ENCODE results near the gene JAG1. TPM values are rescaled to one million over a fixed set of nuclear protein-coding genes. Genes with fewer than 3 reads are reported as not detected.

Gene JAG1
- total and polyA plus RNA-seq, 9 of the 15 experiments (the other 6 are each of a cell fraction or from before 2014, with no cell fraction given), result 0.04 to 0.40 (median 0.07) TPM

- Histone ChIP-seq H3K27ac (ENCODE audit: extremely low read depth, low read depth, low read length) (no peak overlapping the region), H3K36me3 (ENCODE audit: control insufficient read depth, insufficient read depth, low read length) (no peaks in the 10 kb centered on the region), H3K4me1 (replicated peaks in 1 of 2; ENCODE audit: control insufficient read depth in 2 of 2, insufficient read depth in 2 of 2, low read length in 2 of 2) (no peaks in the 10 kb centered on the region), H2AFZ (ENCODE audit: low read depth, low read length) (no peak overlapping the region), H3K4me2 (ENCODE audit: insufficient read depth, low read length) (no peak overlapping the region), H3K9me1 (ENCODE audit: control insufficient read depth, insufficient read depth, low read length) (no peaks in the 10 kb centered on the region), H3K9ac (ENCODE audit: insufficient read depth in 1 of 2, low read depth in 2 of 2, low read length in 2 of 2) (no peak overlapping the region), H3K79me2 (ENCODE audit: control insufficient read depth, insufficient read depth, low read length) (no peaks in the 10 kb centered on the region), H4K20me1 (replicated peaks; ENCODE audit: control insufficient read depth, insufficient read depth, low read length) (no peaks in the 10 kb centered on the region), H3K27me3 (ENCODE audit: control insufficient read depth in 2 of 2, insufficient read depth in 2 of 2, low read length in 2 of 2) (no peaks in the 10 kb centered on the region), H3K4me3 (no peak overlapping the region), H3K9me3 (replicated peaks; ENCODE audit: control insufficient read depth, insufficient read depth, low read depth, low read length) (no peaks in the 10 kb centered on the region)
- intact Hi-C loops (cut with micrococcal nuclease), result no loop called here
- in situ Hi-C loops (cut with MboI), result no loop called here
- ChIA-PET POLR2A (no interaction called here), CTCF (ENCODE audit: low intra/inter-chr PET ratio) (no interaction called here)
- no peak for FAIRE-seq
- BruUV-seq (replicated peaks), result no TSS peak
- ATAC-seq, result no peak
- DNase-seq (ENCODE audit: extremely low read depth in 1 of 4, low spot score in 3 of 4), result no peak
- TF ChIP-seq ZC3H11A (IDR thresholded peaks at IDR 0.05; ENCODE audit: low read depth, low read length), result no peak
Observed at GRCh38 chr20:10714236-10714975, 40.6 kb upstream of the JAG1 start.

DNA sequence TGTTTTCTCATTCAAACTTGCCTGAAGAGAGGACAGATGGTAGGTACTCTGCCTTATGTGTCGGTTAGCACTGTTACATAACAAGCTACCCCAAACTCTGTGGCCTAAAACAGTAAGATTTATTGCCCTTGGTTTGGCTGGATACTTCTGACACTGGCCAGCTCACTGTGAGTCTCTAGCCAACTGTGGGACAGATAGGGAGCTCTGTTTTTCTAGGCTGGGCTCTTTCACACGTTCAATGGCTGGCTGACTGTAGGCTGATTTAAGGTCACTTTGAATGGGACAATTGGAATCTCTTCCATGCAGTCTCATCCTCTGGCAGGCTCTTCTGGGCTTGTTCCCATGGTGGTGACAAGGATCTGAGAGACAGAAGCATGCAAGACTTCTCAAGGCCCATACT is 39.4 kb upstream of the JAG1 start:
- no peak for ATAC-seq
- DNase-seq (ENCODE audit: extremely low read depth in 1 of 4, low spot score in 3 of 4), result no peak
- no peaks in the 10 kb centered on the region for H3K36me3 ChIP-seq (ENCODE audit: control insufficient read depth, insufficient read depth, low read length)
- H4K20me1 ChIP-seq (replicated peaks; ENCODE audit: control insufficient read depth, insufficient read depth, low read length), result no peaks in the 10 kb centered on the region
- H3K27me3 ChIP-seq (ENCODE audit: control insufficient read depth in 2 of 2, insufficient read depth in 2 of 2, low read length in 2 of 2), result no peaks in the 10 kb centered on the region
- TF ChIP-seq, protein P1, sequence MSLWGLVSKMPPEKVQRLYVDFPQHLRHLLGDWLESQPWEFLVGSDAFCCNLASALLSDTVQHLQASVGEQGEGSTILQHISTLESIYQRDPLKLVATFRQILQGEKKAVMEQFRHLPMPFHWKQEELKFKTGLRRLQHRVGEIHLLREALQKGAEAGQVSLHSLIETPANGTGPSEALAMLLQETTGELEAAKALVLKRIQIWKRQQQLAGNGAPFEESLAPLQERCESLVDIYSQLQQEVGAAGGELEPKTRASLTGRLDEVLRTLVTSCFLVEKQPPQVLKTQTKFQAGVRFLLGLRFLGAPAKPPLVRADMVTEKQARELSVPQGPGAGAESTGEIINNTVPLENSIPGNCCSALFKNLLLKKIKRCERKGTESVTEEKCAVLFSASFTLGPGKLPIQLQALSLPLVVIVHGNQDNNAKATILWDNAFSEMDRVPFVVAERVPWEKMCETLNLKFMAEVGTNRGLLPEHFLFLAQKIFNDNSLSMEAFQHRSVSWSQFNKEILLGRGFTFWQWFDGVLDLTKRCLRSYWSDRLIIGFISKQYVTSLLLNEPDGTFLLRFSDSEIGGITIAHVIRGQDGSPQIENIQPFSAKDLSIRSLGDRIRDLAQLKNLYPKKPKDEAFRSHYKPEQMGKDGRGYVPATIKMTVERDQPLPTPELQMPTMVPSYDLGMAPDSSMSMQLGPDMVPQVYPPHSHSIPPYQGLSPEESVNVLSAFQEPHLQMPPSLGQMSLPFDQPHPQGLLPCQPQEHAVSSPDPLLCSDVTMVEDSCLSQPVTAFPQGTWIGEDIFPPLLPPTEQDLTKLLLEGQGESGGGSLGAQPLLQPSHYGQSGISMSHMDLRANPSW (CRISPR knock-in tag; IDR thresholded peaks at IDR 0.05), result no peak
- no peak for TF ChIP-seq SMARCB1 (IDR thresholded peaks at IDR 0.05; ENCODE audit: insufficient read length, low read depth)
- no peak for TF ChIP-seq ZNF644 (tag; IDR thresholded peaks at IDR 0.05; ENCODE audit: low read depth)
- no peak for TF ChIP-seq SAFB (IDR thresholded peaks at IDR 0.05; ENCODE audit: borderline replicate concordance, low read depth, low read length)
- TF ChIP-seq SIX5 (IDR thresholded peaks at IDR 0.05; ENCODE audit: borderline replicate concordance in 1 of 2, insufficient read depth in 1 of 2, low read depth in 1 of 2, low read length in 2 of 2), result no peak
- TF ChIP-seq ATF1 (CRISPR knock-in tag; IDR thresholded peaks at IDR 0.05), result no peak
- TF ChIP-seq ATF1 (tag; IDR thresholded peaks at IDR 0.05), result no peak
- no peak for TF ChIP-seq HEY1 (CRISPR knock-in tag; IDR thresholded peaks at IDR 0.05; ENCODE audit: borderline replicate concordance)
- TF ChIP-seq HNRNPH1 (optimal IDR thresholded peaks at IDR 0.05; ENCODE audit: low read depth, low read length), result no peak
- H3K4me3 ChIP-seq, result no peak overlapping the region
- H3K27ac ChIP-seq (ENCODE audit: extremely low read depth, low read depth, low read length), result no peak overlapping the region
- H3K4me2 ChIP-seq (ENCODE audit: insufficient read depth, low read length), result no peak overlapping the region
- no peaks in the 10 kb centered on the region for H3K9me3 ChIP-seq (replicated peaks; ENCODE audit: control insufficient read depth, insufficient read depth, low read depth, low read length)
- FAIRE-seq, result no peak
- no peaks in the 10 kb centered on the region for H3K4me1 ChIP-seq (replicated peaks in 1 of 2; ENCODE audit: control insufficient read depth in 2 of 2, insufficient read depth in 2 of 2, low read length in 2 of 2)
- H2AFZ ChIP-seq (ENCODE audit: low read depth, low read length), result no peak overlapping the region
- POLR2A ChIA-PET, result no interaction called here
- BruUV-seq (replicated peaks), result no TSS peak
- no peaks in the 10 kb centered on the region for H3K79me2 ChIP-seq (ENCODE audit: control insufficient read depth, insufficient read depth, low read length)
- no peak overlapping the region for H3K9ac ChIP-seq (ENCODE audit: insufficient read depth in 1 of 2, low read depth in 2 of 2, low read length in 2 of 2)
- CTCF ChIA-PET (ENCODE audit: low intra/inter-chr PET ratio), result no interaction called here
- intact Hi-C loops (cut with micrococcal nuclease) (no loop called here), in situ Hi-C loops (cut with MboI) (no loop called here)
- no peaks in the 10 kb centered on the region for H3K9me1 ChIP-seq (ENCODE audit: control insufficient read depth, insufficient read depth, low read length)
- 0% methylated on average over 1 of the region's 2 CpGs for WGBS (ENCODE audit: insufficient coverage, low coverage, missing lambda C conversion rate)

All from K562 (cell line).